OCI-LY1 (cell line): ENCODE results near the gene SLC2A3.
"Not testable (repeated sequence)": the region's sequence is repeated elsewhere in the genome, so short reads cannot be mapped to it uniquely, and the experiment has no call there.

Source experiments
- H2AFZ ChIP-seq: fragments of 200-600 bp; sonication (generic), shearing (Covaris generic); 2 replicates; pipeline ENCODE4 v1.6.0; 2014; ENCODE audit warnings: antibody characterized with exemption, mild to moderate bottlenecking, low read length
- H3F3A ChIP-seq: fragments of 200-600 bp; sonication (generic), shearing (Covaris generic); 2 replicates; pipeline ENCODE4 v1.6.0; 2014; ENCODE audit warnings: mild to moderate bottlenecking, antibody characterized with exemption, low read length, moderate library complexity; ENCODE audit not compliant: insufficient read depth
- H3K27ac ChIP-seq: fragments of 200-600 bp; sonication (generic); 2 replicates; pipeline ENCODE4 v1.5.1; 2014; ENCODE audit warnings: low read length, mixed run types, mild to moderate bottlenecking, low read depth; ENCODE audit not compliant: poor library complexity, severe bottlenecking
- H3K27me3 ChIP-seq: fragments of 200-600 bp; sonication (generic); 2 replicates; pipeline ENCODE4 v1.6.0; 2014; ENCODE audit warnings: antibody characterized with exemption, mild to moderate bottlenecking, low read length, moderate library complexity; ENCODE audit not compliant: insufficient read depth
- H3K36me3 ChIP-seq: fragments of 200-600 bp; sonication (generic); 2 replicates; pipeline ENCODE4 v1.6.1; 2014; ENCODE audit warnings: mild to moderate bottlenecking, antibody characterized with exemption, low read length, moderate library complexity, mixed read lengths; ENCODE audit not compliant: insufficient read depth
- H3K4me1 ChIP-seq: fragments of 200-600 bp; sonication (generic); 2 replicates; pipeline ENCODE4 v1.5.1; 2014; ENCODE audit warnings: mild to moderate bottlenecking, low read length, moderate library complexity; ENCODE audit not compliant: insufficient read depth, severe bottlenecking
- H3K4me2 ChIP-seq: fragments of 200-600 bp; sonication (generic), shearing (Covaris generic); 2 replicates; pipeline ENCODE4 v1.6.1; 2014; ENCODE audit warnings: low read length
- H3K4me3 ChIP-seq: fragments of 200-600 bp; sonication (generic); 2 replicates; pipeline ENCODE4 v1.5.1; 2014; ENCODE audit warnings: low read length, low read depth, mild to moderate bottlenecking, mixed read lengths; ENCODE audit not compliant: poor library complexity, severe bottlenecking
- H3K79me2 ChIP-seq: fragments of 200-600 bp; shearing (Covaris generic); 2 replicates; pipeline ENCODE4 v1.6.1; 2016; ENCODE audit warnings: mixed run types, low read length, mixed read lengths; ENCODE audit not compliant: insufficient read depth
- H3K9ac ChIP-seq: fragments of 200-600 bp; sonication (generic), shearing (Covaris generic); 2 replicates; pipeline ENCODE4 v1.6.1; 2014; ENCODE audit warnings: mild to moderate bottlenecking, low read length, mixed read lengths
- H3K9me2 ChIP-seq: fragments of 200-600 bp; sonication (generic), shearing (Covaris generic); 2 replicates; pipeline ENCODE4 v1.6.1; 2014; ENCODE audit warnings: low read depth, mild to moderate bottlenecking, low read length, mixed read lengths
- H3K9me3 ChIP-seq: fragments of 200-600 bp; shearing (Covaris generic); 2 replicates; pipeline ENCODE4 v1.6.1; 2014; ENCODE audit warnings: low read length, mixed read lengths
- H4K20me1 ChIP-seq: fragments of 200-600 bp; sonication (generic), shearing (Covaris generic); 2 replicates; pipeline ENCODE4 v1.6.0; 2016; ENCODE audit warnings: mild to moderate bottlenecking, low read length; ENCODE audit not compliant: insufficient read depth
- CTCF ChIP-seq: fragments of 200-600 bp; sonication (generic), shearing (Covaris generic); IDR thresholded peaks from 2 replicates; pipeline ENCODE4 v1.5.1; 2017; ENCODE audit warnings: mild to moderate bottlenecking, antibody characterized with exemption, low read length, moderate library complexity, mixed read lengths
- EZH2 ChIP-seq: fragments of 200-600 bp; sonication (generic), shearing (Covaris generic); IDR thresholded peaks from 2 replicates; pipeline ENCODE4 v1.8.0; 2017; ENCODE audit warnings: borderline replicate concordance, mixed run types, mild to moderate bottlenecking, antibody characterized with exemption, low read length, moderate library complexity, mixed read lengths

The SLC2A3 gene

GRCh38 chr12:7905600-7906125 lies 30.3 kb downstream of the SLC2A3 start:
- H3K36me3 ChIP-seq, H3K4me3 ChIP-seq, H3K79me2 ChIP-seq, H3K27ac ChIP-seq, H3K4me2 ChIP-seq, H3K9me2 ChIP-seq, H3K9me3 ChIP-seq, H3K27me3 ChIP-seq, H2AFZ ChIP-seq, H3K4me1 ChIP-seq, H3K9ac ChIP-seq, H4K20me1 ChIP-seq, H3F3A ChIP-seq: not testable (repeated sequence)

- Histone ChIP-seq H3K4me3 (no peak overlapping the region), H4K20me1 (no peaks in the 10 kb centered on the region), H3K4me2 (no peak overlapping the region), H3K36me3 (no peaks in the 10 kb centered on the region), H3K79me2 (no peaks in the 10 kb centered on the region), H3K27me3 (no peaks in the 10 kb centered on the region), H3F3A (no peaks in the 10 kb centered on the region), H3K9me3 (no peaks in the 10 kb centered on the region), H3K4me1 (no peaks in the 10 kb centered on the region), H3K27ac (no peak overlapping the region), H3K9me2 (no peaks in the 10 kb centered on the region), H3K9ac (no peak overlapping the region), H2AFZ (no peak overlapping the region)
- TF ChIP-seq EZH2: no peak
- no peak for TF ChIP-seq CTCF
Observed at GRCh38 chr12:7905071-7905470, 30.9 kb downstream of the SLC2A3 start.

- H3K9ac ChIP-seq, H4K20me1 ChIP-seq, H3K4me2 ChIP-seq, H3K4me3 ChIP-seq, H3K9me2 ChIP-seq, H3K79me2 ChIP-seq, H3F3A ChIP-seq, H3K27ac ChIP-seq, H3K36me3 ChIP-seq, H2AFZ ChIP-seq, H3K9me3 ChIP-seq, H3K27me3 ChIP-seq, H3K4me1 ChIP-seq: not testable (repeated sequence)
Observed at GRCh38 chr12:7902416-7902815, 33.6 kb downstream of the SLC2A3 start.

GRCh38 chr12:7899755-7900154 lies 36.2 kb downstream of the SLC2A3 start:
- Histone ChIP-seq H3K36me3 (no peaks in the 10 kb centered on the region), H3K27ac (no peak overlapping the region), H3K27me3 (no peaks in the 10 kb centered on the region), H4K20me1 (no peaks in the 10 kb centered on the region), H3F3A (no peaks in the 10 kb centered on the region), H3K79me2 (no peaks in the 10 kb centered on the region), H3K9me2 (no peaks in the 10 kb centered on the region), H3K9ac (no peak overlapping the region), H3K9me3 (no peaks in the 10 kb centered on the region), H2AFZ (no peak overlapping the region), H3K4me1 (no peaks in the 10 kb centered on the region), H3K4me3 (no peak overlapping the region), H3K4me2 (no peak overlapping the region)
- TF ChIP-seq CTCF (no peak), EZH2 (no peak)

- not testable (repeated sequence) for H3K4me3 ChIP-seq, H3K4me1 ChIP-seq, H2AFZ ChIP-seq, H3F3A ChIP-seq, H3K9ac ChIP-seq, H3K79me2 ChIP-seq, H3K9me3 ChIP-seq, H4K20me1 ChIP-seq, H3K27ac ChIP-seq, H3K36me3 ChIP-seq, H3K27me3 ChIP-seq, H3K4me2 ChIP-seq, H3K9me2 ChIP-seq
Observed at GRCh38 chr12:7896726-7897125, 39.3 kb downstream of the SLC2A3 start.
